SU-DHL-6 (cell line): ENCODE measurements around the gene IFITM1.

Experiments
- H2AFZ ChIP-seq: fragments of 200-600 bp; sonication (generic); 2 replicates; pipeline ENCODE4 v1.6.1; 2014; ENCODE audit warnings: low read depth, mild to moderate bottlenecking, moderate library complexity, mixed read lengths, antibody characterized with exemption, low read length; ENCODE audit not compliant: severe bottlenecking
- H3F3A ChIP-seq: fragments of 200-600 bp; shearing (Covaris generic); 2 replicates; pipeline ENCODE4 v1.6.0; 2016; ENCODE audit warnings: antibody characterized with exemption, mild to moderate bottlenecking; ENCODE audit not compliant: insufficient read depth
- H3K27ac ChIP-seq: fragments of 200-600 bp; sonication (generic); 2 replicates; pipeline ENCODE4 v1.5.1; 2016; ENCODE audit warnings: low read depth, mild to moderate bottlenecking, low read length, moderate library complexity, mixed read lengths
- H3K27me3 ChIP-seq: fragments of 200-600 bp; sonication (generic), shearing (Covaris generic); 2 replicates; pipeline ENCODE4 v1.6.0; 2014; ENCODE audit warnings: mild to moderate bottlenecking, low read length
- H3K36me3 ChIP-seq: fragments of 200-600 bp; sonication (generic); 2 replicates; pipeline ENCODE4 v1.6.1; 2014; ENCODE audit warnings: mild to moderate bottlenecking, low read length, mixed read lengths
- H3K4me2 ChIP-seq: fragments of 300-600, 200-600 bp; shearing (Covaris generic), sonication (generic); 2 replicates; pipeline ENCODE4 v1.6.0; 2014; ENCODE audit warnings: low read length, low read depth, mild to moderate bottlenecking; ENCODE audit not compliant: poor library complexity, severe bottlenecking
- H3K4me3 ChIP-seq: fragments of 200-600 bp; sonication (generic); 2 replicates; pipeline ENCODE4 v1.5.1; 2014; ENCODE audit warnings: antibody characterized with exemption, low read length, mild to moderate bottlenecking, mixed read lengths; ENCODE audit not compliant: insufficient read depth, poor library complexity, severe bottlenecking
- H3K79me2 ChIP-seq: fragments of 200-600 bp; sonication (generic); 2 replicates; pipeline ENCODE4 v1.6.1; 2014; ENCODE audit warnings: mild to moderate bottlenecking, low read length, moderate library complexity; ENCODE audit not compliant: insufficient read depth
- H3K9ac ChIP-seq: fragments of 200-600 bp; sonication (generic); 2 replicates; pipeline ENCODE4 v1.7.0; 2014; ENCODE audit warnings: mild to moderate bottlenecking, low read length
- H3K9me2 ChIP-seq: fragments of 200-600 bp; sonication (generic); replicated peaks from 2 replicates; pipeline ENCODE4 v1.6.1; 2014; ENCODE audit warnings: low read length; ENCODE audit not compliant: insufficient read depth
- H3K9me3 ChIP-seq: fragments of 200-600 bp; sonication (generic); 2 replicates; pipeline ENCODE4 v1.6.1; 2014; ENCODE audit warnings: low read length, mixed read lengths; ENCODE audit not compliant: insufficient read depth
- H4K20me1 ChIP-seq: fragments of 200-600 bp; sonication (generic); 2 replicates; pipeline ENCODE4 v1.6.1; 2014; ENCODE audit warnings: low read depth, mild to moderate bottlenecking, antibody characterized with exemption, low read length, moderate library complexity, mixed read lengths
- EZH2phosphoT487 ChIP-seq: fragments of 200-600 bp; sonication (generic), shearing (Covaris generic); conservative IDR thresholded peaks from 2 replicates; pipeline ENCODE4 v1.6.1; 2018; ENCODE audit warnings: mild to moderate bottlenecking, antibody characterized with exemption, low read length, moderate library complexity, mixed read lengths
- TF ChIP-seq, protein P1 (sequence below): fragments of 200-600 bp; sonication (generic); IDR thresholded peaks from one replicate; pipeline ENCODE4 v1.5.1; 2017; ENCODE audit warnings: antibody characterized with exemption, mild to moderate bottlenecking, low read length, moderate library complexity; ENCODE audit not compliant: insufficient read depth, poor library complexity, severe bottlenecking

IFITM1 gene

DNA sequence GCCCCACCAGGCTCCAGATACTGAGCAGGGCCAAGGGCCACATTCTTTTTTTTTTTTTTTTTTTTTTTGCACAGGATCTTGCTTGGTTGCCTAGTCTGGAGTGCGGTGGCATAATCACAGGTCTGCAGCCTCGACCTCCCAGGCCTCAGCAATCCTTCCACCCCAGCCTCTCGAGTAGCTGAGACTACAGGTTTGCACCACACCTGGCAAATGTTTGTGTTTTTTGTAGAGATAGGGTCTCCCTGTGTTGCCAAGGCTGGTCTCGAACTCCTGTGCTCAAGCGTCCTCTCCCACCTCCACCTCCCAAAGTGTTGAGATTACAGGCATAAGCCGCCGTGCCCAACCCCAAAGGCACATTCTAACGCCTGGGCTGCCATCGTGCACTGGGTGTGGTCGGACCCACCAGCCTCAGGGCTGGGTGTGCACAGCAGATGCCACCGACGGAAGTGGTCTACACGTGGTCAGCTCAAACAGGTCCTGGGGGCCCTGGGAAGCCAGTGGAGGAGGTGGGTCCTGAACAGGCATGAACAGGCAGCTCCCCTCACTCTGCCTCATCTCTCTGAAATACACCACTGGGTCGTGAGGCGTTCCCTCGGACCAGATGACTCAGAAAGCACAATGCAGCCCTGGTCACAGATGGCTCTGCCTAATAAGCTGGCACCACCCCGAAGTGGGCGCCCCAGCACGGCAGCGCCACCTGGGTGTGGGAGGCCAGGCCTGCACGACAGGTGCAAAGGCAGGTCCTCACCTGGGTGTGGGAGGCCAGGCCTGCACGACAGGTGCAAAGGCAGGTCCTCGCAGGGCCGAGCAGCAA is 50.3 kb downstream of the IFITM1 start:
- Histone ChIP-seq H3K36me3 (no peaks in the 10 kb centered on the region), H3K9ac (no peak overlapping the region), H3K79me2 (no peaks in the 10 kb centered on the region), H2AFZ (no peak overlapping the region), H3K27me3 (no peaks in the 10 kb centered on the region), H3K9me3 (no peaks in the 10 kb centered on the region), H3K27ac (no peak overlapping the region), H4K20me1 (no peaks in the 10 kb centered on the region), H3F3A (no peaks in the 10 kb centered on the region), H3K4me2 (no peak overlapping the region), H3K4me3 (no peak overlapping the region), H3K9me2 (no peaks in the 10 kb centered on the region)
- TF ChIP-seq, protein P1, sequence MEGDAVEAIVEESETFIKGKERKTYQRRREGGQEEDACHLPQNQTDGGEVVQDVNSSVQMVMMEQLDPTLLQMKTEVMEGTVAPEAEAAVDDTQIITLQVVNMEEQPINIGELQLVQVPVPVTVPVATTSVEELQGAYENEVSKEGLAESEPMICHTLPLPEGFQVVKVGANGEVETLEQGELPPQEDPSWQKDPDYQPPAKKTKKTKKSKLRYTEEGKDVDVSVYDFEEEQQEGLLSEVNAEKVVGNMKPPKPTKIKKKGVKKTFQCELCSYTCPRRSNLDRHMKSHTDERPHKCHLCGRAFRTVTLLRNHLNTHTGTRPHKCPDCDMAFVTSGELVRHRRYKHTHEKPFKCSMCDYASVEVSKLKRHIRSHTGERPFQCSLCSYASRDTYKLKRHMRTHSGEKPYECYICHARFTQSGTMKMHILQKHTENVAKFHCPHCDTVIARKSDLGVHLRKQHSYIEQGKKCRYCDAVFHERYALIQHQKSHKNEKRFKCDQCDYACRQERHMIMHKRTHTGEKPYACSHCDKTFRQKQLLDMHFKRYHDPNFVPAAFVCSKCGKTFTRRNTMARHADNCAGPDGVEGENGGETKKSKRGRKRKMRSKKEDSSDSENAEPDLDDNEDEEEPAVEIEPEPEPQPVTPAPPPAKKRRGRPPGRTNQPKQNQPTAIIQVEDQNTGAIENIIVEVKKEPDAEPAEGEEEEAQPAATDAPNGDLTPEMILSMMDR, result peak; percentile 60
- TF ChIP-seq EZH2phosphoT487, result no peak
